ENCODE results near the gene LGALS9.
"Not testable (repeated sequence)": the region's sequence is repeated elsewhere in the genome, so short reads cannot be mapped to it uniquely, and the experiment has no call there.

The LGALS9 gene

GRCh38 chr17:27655525-27656111 is 24.6 kb downstream of the LGALS9 start:
- not testable (repeated sequence) for DNase-seq

DNA sequence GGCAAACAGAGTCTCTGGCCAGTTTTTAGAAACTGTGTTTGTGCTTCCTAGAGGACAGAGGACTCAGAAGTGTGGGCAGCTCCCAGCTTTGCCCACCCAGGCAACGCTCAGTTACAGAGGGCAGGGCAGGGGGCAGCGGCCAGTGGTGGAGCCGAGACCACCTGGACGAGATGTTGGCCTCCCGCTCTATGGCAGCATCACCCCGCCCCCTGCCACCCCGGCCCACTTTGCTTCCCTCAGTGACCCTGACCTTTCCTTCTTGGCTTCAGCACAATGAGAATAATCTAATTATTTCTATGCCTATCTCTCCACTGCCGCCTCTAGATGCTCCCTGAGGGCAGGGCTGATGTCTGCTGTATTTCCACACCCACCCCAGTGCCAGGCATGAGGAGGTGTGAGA is 25.6 kb downstream of the LGALS9 start:
- not testable (repeated sequence) for DNase-seq

DNA sequence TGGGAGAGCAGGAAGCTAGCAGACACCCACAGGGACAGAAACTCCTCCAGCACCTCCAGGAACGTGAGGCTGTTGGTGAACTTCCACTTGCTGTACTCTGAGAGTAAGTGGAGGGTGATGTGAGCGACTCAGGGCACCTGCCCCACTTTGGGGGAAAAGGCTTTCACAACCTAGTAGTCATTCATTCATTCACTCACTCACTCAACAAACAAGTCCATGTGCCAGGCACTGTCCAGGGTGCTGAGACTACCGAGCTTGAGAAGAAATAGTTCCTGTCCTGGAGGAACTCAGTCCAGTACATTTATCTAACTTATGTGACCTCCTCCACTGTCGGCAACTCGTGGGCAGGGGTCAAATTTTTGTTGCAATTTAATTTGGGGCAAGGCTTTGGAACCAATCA is 26.6 kb downstream of the LGALS9 start:
- no peak for DNase-seq

DNA sequence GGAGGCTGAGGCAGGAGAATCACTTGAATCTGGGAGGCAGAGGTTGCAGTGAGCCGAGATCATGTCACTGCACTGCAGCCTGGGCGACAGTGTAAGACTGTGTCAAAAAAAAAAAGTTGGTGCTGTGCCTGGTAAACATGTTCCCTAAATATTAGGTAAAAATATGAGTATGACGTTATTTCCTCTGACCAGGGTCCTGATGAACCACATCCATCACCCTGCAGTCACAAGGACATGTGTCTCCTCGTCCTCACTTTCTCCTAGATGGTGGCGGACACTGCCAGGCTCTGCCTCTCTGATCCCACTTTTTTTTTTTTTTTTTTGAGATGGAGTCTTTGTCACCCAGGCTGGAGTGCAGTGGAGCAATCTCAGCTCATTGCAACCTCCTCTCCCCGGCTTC is 28.7 kb downstream of the LGALS9 start:
- no peak for DNase-seq

- DNase-seq, result no peak
These were observed 29.4 kb downstream of the LGALS9 start for GRCh38 chr17:27660436-27660835.

GRCh38 chr17:27663936-27664605 is 33.1 kb downstream of the LGALS9 start:
- no peak for DNase-seq

GRCh38 chr17:27664606-27664965 is 33.6 kb downstream of the LGALS9 start:
- peak in 1 of 2 experiments; percentile 70 for DNase-seq

DNA sequence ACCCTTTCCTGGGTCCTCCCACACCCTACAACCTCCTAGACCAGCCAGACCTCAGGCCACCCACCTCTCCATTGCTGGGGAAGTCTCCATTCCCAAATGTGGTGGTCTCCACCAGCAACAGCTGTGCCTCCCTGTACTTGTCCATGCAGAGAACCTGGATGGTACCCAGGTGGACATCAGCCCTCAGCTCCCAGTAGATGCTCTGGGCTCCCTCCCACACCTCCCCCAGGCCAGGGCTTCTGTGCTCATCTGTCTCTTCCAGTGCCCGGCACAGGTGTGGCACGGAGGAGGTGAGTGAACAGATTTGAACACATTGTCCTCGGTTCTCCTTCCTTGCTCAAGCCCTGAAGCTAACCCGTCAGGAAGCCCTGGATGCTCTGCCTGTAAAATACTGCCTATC is 34.6 kb downstream of the LGALS9 start:
- no peak for DNase-seq

- not testable (repeated sequence) for DNase-seq
These were observed 35.3 kb downstream of the LGALS9 start for GRCh38 chr17:27666270-27666669.

- DNase-seq, result no peak
These were observed 36.0 kb downstream of the LGALS9 start for GRCh38 chr17:27666831-27667560.

DNA sequence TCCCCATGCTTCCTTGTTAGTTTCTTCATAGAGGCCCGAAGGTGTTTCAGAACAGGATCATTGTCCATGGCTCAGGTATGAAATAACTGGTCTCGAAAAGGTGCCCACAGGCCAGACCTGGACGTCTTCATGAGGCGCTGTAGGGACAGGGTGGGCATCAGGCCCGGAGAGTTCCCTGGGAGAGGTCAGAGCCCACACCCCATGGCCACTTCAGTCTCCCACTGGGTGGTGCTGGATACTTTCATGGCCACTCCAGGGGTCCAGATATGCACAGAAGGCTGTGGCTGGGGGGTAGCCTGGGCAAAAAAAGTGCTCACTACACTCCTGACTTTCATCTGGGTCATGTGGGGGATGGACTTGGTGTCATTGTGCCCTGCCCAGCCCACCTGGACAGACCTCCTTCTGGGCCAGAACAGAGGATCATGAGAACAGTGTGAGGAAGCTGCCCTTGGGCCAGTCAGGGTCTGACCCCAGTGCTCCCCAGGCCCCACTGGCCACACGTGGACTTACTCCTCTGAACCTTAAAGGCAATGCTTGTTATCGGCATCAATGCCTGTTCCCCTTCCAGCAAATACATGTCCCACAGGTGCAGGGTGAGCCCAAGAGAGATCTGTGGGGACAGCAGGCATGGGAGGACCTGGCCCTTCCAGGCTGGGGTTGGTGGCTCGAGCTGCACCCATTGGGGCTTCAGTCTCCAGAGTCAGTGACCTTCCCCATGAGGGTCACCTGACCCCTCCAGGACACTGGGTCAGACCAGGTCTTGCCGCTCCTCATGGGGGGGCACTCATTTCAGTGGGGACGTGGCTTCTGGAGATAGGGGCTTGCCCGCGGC is 36.9 kb downstream of the LGALS9 start:
- DNase-seq, result no peak

GRCh38 chr17:27668488-27668823 is 37.5 kb downstream of the LGALS9 start:
- no peak for DNase-seq

GRCh38 chr17:27669136-27669535 is 38.1 kb downstream of the LGALS9 start:
- DNase-seq, result no peak

DNA sequence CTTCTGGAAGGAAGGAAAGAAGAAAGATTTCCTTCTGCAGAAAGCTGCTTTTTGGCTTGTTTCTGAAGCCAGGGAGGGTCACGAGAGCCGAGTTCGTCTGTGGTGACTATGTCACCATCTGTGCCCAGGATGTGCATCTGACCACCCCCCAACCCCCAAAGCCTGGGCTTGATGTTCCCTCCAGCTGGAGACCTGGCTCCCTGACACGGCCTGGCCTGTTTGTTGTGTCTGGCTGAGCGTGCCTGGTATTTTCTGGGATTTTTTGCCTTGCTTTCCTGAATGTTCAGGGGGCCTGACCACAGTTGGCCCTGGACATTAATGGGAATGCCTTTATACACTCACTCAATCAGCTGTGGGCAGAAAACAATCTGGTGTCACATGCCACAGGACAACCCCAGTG is 38.9 kb downstream of the LGALS9 start:
- DNase-seq, result no peak

DNA sequence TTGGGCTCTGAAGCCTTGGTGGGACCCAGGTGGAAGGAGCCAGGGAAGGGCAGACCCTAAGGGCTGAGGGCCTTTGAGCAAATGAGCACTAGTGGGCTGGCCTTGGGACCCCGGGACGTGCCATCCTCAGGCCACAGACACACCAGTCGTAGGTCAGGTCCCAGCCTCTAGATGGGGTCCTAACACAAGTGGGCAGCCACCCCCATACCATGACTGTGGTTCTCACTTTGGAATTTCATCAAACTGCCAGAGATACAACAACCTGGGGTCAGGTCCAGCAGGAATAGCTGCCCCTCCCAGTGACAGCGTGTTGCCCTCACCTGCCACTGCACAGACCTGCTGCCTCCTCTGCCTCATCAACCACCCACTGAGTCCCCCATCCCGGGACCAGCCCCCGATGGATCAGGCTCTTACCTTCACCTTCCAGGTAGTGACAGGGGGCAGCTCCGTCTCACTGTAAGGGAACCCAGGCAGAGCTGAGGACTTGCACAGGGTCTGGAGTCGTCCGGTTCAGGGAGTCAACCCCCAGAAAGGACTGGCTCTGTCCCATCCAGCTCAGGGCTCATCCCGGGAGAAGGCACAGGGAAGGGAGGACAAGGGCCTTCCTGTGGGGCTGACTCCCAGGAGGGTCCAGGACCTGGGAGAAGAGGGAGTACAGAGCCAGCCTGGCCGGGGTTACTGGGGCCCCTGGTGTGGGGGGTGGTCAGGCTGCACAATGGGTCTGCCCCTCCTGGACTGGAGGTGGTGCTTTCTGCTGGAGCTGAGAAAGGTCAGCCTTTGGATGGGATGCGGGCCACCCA is 40.0 kb downstream of the LGALS9 start:
- no peak for DNase-seq

- DNase-seq, result no peak
These were observed 40.6 kb downstream of the LGALS9 start for GRCh38 chr17:27671591-27671910.

- DNase-seq, result not testable (repeated sequence)
These were observed 41.0 kb downstream of the LGALS9 start for GRCh38 chr17:27671977-27672480.

- DNase-seq, result no peak
These were observed 43.3 kb downstream of the LGALS9 start for GRCh38 chr17:27674335-27674734.

GRCh38 chr17:27677191-27677590 is 46.2 kb downstream of the LGALS9 start:
- no peak for DNase-seq

GRCh38 chr17:27686322-27686721 is 55.3 kb downstream of the LGALS9 start:
- DNase-seq, result not testable (repeated sequence)

DNA sequence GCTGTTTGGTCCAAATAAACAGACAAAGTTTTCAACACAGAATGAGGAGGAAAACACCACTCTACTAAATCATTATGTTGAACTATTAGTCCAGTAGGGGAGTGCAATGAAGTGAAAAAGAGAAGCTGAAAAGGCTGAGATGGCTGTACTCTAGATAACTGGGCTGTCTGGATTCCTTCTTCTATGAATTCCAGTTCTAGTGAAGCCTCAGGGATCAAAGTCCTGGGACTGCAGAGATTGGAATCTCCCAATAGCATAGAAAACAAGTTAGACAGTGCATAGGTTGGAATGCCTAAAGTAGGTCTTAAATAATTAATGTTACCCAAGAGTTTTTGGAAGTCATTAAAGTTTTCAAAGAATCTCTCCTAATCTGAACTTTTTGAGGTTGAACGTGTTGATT is 59.9 kb downstream of the LGALS9 start:
- no peak for DNase-seq

DNA sequence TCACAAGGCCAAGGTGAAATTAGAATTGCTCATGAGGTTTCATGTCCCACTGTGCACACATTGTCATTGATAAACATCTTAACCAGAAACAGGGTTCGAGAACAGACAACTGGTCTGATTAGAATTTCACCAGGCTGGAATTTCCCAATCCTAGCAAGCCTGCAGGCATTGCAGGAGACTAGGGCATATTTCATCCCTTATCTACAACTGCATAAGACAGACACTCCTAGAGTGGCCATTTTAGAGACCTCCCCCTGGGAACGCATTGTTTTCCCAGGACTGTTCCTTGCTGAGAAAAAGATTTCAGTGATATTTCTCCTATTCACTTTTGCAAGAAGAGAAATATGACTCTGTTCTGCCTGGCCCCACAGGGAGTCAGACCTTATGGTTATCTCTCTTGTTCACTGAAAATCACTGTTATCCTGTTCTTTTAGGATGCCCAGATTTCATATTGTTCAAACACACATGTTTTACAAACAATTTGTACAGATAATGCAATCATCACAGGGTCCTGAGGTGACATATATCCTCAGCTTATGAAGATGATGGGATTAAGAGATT is 64.3 kb downstream of the LGALS9 start:
- DNase-seq, result not testable (repeated sequence)
